GM12864 (cell line): ENCODE measurements around the gene CD8A.
"Not testable (repeated sequence)": the region's sequence is repeated elsewhere in the genome, so short reads cannot be mapped to it uniquely, and the experiment has no call there.

Experiments
- DNase-seq: peaks from one replicate; pipeline ENCODE4 v3.0.0-alpha.2; 2011; ENCODE audit warnings: low read depth
- H3K4me3 ChIP-seq: 2 replicates; pipeline ENCODE4 v1.5.1; 2011; ENCODE audit warnings: mild to moderate bottlenecking, low read depth, low read length, control low read depth
- TF ChIP-seq, protein P1 (sequence below): IDR thresholded peaks from 2 replicates; pipeline ENCODE4 v1.5.1; 2011; ENCODE audit warnings: low read depth, mild to moderate bottlenecking, moderate library complexity, low read length, control low read depth, inconsistent platforms; ENCODE audit errors: missing control alignments

CD8A gene

DNA sequence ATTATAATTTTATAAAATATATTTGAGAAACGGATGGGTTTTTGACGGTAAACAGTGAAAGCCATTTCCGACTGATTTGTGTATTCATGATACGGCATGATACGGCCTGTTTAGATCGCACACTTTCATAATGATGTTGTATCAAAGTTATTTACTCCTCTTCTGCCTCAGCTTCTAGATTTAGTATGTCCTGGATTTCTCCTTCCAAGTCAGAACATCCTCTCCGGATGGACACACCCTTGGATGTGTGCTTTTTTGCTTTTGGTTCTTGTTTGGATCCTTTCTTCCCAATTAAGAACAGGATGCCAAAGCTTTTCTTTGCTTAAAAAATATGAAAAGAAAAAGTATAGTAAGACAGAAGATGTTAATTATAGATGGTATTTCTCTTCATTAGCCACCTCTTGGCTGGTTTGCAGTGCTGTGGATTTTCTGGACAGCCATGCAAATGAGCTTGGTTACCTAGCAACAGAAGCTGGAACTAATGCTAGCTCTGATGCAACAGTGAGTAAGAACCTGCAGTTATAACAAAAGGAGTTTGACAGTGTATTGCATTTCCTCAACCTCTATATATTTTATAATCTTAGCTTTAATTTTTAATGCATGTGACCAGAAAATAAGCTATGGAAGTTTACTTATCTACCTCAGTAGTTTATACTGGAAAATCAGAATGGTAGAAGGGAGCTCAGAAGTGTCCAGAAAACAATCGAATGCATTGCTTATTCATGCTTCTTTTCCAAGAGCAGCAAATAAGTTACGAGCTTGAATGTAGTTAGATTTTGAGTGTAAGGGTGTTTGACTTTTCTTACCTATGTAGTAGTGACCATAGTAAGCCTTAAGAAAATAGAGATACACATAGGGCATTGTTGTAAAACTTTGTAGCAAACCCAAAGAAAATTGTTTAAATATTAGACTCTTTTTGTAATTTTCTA lies 42.7 kb downstream of the CD8A start:
- TF ChIP-seq, protein P1, sequence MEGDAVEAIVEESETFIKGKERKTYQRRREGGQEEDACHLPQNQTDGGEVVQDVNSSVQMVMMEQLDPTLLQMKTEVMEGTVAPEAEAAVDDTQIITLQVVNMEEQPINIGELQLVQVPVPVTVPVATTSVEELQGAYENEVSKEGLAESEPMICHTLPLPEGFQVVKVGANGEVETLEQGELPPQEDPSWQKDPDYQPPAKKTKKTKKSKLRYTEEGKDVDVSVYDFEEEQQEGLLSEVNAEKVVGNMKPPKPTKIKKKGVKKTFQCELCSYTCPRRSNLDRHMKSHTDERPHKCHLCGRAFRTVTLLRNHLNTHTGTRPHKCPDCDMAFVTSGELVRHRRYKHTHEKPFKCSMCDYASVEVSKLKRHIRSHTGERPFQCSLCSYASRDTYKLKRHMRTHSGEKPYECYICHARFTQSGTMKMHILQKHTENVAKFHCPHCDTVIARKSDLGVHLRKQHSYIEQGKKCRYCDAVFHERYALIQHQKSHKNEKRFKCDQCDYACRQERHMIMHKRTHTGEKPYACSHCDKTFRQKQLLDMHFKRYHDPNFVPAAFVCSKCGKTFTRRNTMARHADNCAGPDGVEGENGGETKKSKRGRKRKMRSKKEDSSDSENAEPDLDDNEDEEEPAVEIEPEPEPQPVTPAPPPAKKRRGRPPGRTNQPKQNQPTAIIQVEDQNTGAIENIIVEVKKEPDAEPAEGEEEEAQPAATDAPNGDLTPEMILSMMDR = no peak
- DNase-seq = peak; percentile 33
- no peak overlapping the region for H3K4me3 ChIP-seq

- TF ChIP-seq, protein P1 = no peak
- no peak overlapping the region for H3K4me3 ChIP-seq
- no peak for DNase-seq
These were observed 43.8 kb downstream of the CD8A start for GRCh38 chr2:86746939-86747338.

DNA sequence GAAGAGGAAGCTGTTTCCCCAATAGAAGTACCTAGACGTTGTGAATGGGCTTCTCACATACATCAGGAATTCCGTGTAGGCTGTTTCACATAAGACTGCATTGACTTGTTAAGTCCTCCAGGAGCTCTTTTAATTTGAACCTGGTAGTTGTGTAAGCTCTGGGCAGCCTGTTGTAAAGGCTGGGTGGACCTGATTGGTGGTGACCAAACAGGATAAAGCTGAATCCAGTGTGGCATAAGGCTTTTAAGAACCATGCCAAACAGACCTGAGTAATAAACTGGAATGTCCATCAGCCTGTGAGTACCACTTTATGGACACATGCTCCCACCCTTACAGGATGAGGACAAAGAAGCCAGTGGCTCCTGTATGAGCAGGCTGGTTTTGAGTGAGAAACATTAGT lies 46.6 kb downstream of the CD8A start:
- TF ChIP-seq, protein P1 = no peak
- DNase-seq = no peak
- no peak overlapping the region for H3K4me3 ChIP-seq

DNA sequence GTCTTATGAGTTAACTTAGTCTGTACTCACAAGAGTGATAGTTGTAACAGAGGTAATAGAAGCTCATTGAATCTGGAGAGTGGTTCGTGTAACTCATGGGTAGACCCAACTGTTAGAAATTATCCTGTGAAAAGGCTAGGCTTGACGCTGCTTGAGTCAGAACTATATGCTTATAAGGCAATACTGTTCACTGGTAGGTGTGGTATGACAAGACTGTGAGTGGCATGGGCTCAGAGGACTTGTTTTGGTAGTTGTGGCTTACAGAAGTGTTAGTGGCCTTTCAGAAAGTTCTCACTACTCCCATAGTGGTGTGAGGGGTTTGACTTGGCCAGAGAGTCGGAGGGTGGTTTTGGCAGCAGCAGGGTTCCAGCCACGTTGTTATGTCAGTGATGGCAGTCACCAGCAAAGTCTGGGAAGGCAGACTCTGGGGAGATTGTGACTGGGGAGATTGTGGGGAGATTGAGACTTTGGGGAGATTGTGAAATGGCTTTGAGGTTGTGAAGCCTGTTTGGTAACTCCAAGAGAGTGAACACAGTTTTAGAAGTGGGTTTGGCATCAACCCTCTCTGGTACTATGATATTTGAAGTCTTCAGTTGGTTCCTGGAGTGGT lies 48.7 kb downstream of the CD8A start:
- H3K4me3 ChIP-seq, DNase-seq: not testable (repeated sequence)

DNA sequence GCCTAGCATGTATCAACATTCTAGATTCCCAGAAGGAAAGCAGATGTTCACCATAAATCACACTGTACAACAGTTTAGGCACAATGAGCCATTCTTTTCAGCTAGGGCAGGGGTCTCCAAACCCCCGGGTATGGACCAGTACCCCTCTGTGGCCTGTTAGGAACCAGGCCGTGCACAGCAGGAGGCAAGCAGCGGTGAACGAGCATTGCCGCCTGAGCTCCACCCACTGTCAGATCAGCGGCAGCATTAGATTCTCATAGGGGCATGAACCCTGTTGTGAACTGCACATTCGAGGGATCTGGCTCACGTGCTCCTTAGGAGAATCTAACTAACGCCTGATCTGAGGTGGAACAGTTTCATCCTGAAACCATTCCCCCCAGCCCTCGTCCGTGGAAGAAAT lies 50.8 kb downstream of the CD8A start:
- not testable (repeated sequence) for H3K4me3 ChIP-seq, DNase-seq

DNA sequence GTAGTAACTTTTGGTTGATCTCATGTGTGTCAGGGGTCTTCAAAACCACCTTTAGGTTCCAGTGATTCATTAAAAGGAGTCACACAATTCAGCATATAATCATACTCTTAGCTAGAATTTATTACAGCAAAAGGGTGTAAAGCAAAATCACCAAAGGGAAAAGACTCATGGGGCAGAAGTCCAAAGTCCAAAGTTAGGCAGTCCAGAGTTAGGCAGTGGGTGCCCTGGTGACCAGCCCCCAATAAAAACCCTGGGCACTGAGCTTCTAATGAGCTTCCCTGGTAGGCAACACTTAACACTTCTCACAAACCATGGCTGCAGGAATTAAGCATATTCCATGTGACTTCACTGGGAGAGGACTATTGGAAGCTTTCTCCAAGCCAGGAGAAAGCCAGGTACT lies 51.2 kb downstream of the CD8A start:
- DNase-seq, H3K4me3 ChIP-seq: not testable (repeated sequence)

GRCh38 chr2:86734896-86735295 lies 55.8 kb downstream of the CD8A start:
- not testable (repeated sequence) for DNase-seq, H3K4me3 ChIP-seq
